BLaER1 (cell line): ENCODE results near the gene MAPKAP1.

ENCODE experiments used
- H3K27ac ChIP-seq: shearing (Covaris generic); formaldehyde crosslinking; 2 replicates; pipeline ENCODE4 v1.8.1; 2022
- H3K27me3 ChIP-seq: shearing (Covaris generic); formaldehyde crosslinking; 2 replicates; pipeline ENCODE4 v1.8.1; 2022
- H3K36me3 ChIP-seq: shearing (Covaris generic); formaldehyde crosslinking; 2 replicates; pipeline ENCODE4 v1.8.1; 2022
- H3K4me1 ChIP-seq: shearing (Covaris generic); formaldehyde crosslinking; 2 replicates; pipeline ENCODE4 v1.8.1; 2022
- H3K4me2 ChIP-seq: shearing (Covaris generic); formaldehyde crosslinking; 2 replicates; pipeline ENCODE4 v1.8.1; 2022
- H3K4me3 ChIP-seq: shearing (Covaris generic); formaldehyde crosslinking; 2 replicates; pipeline ENCODE4 v1.8.1; 2022
- H3K9ac ChIP-seq: shearing (Covaris generic); formaldehyde crosslinking; 2 replicates; pipeline ENCODE4 v1.8.1; 2022
- H3K9me3 ChIP-seq: shearing (Covaris generic); formaldehyde crosslinking; 2 replicates; pipeline ENCODE4 v1.8.1; 2022
- H4K20me1 ChIP-seq: shearing (Covaris generic); formaldehyde crosslinking; 2 replicates; pipeline ENCODE4 v1.8.1; 2022
- Cebpa-rat ChIP-seq: shearing (Covaris generic); IDR thresholded peaks from 2 replicates; pipeline ENCODE4 v1.8.1; 2022

The MAPKAP1 gene

GRCh38 chr9:125509476-125509875 lies 197.5 kb downstream of the MAPKAP1 start:
- no peaks in the 10 kb centered on the region for H3K4me1 ChIP-seq
- H4K20me1 ChIP-seq = no peaks in the 10 kb centered on the region; the same call in 1 of the 2 replicates
- H3K4me2 ChIP-seq = no peak overlapping the region
- H3K27ac ChIP-seq = no peak overlapping the region
- no peak overlapping the region for H3K9ac ChIP-seq
- H3K36me3 ChIP-seq = peaks cover 34% of the 10 kb centered on the region
- no peak for TF ChIP-seq Cebpa-rat
- H3K4me3 ChIP-seq = no peak overlapping the region
- H3K27me3 ChIP-seq = no peaks in the 10 kb centered on the region
- no peaks in the 10 kb centered on the region for H3K9me3 ChIP-seq

- Histone ChIP-seq H3K27ac (no peak overlapping the region), H3K9me3 (no peaks in the 10 kb centered on the region), H4K20me1 (no peaks in the 10 kb centered on the region; the same call in 1 of the 2 replicates), H3K36me3 (peaks cover 26% of the 10 kb centered on the region), H3K27me3 (no peaks in the 10 kb centered on the region), H3K4me1 (no peaks in the 10 kb centered on the region), H3K9ac (no peak overlapping the region), H3K4me3 (no peak overlapping the region), H3K4me2 (no peak overlapping the region)
- no peak for TF ChIP-seq Cebpa-rat
Measured at GRCh38 chr9:125508249-125508648, 198.8 kb downstream of the MAPKAP1 start.

GRCh38 chr9:125507226-125507625 lies 199.8 kb downstream of the MAPKAP1 start:
- H3K4me1 ChIP-seq = no peaks in the 10 kb centered on the region
- H3K9me3 ChIP-seq = peaks cover 1% of the 10 kb centered on the region; the same call in 1 of the 2 replicates
- no peaks in the 10 kb centered on the region; the same call in 1 of the 2 replicates for H4K20me1 ChIP-seq
- no peak overlapping the region for H3K4me3 ChIP-seq
- H3K36me3 ChIP-seq = peaks cover 27% of the 10 kb centered on the region
- no peak overlapping the region for H3K4me2 ChIP-seq
- no peak for TF ChIP-seq Cebpa-rat
- H3K9ac ChIP-seq = no peak overlapping the region
- no peak overlapping the region for H3K27ac ChIP-seq
- no peaks in the 10 kb centered on the region for H3K27me3 ChIP-seq

- Histone ChIP-seq H3K27me3 (no peaks in the 10 kb centered on the region), H3K4me1 (no peaks in the 10 kb centered on the region), H3K27ac (no peak overlapping the region), H3K4me2 (no peak overlapping the region), H4K20me1 (no peaks in the 10 kb centered on the region), H3K36me3 (peaks cover 31% of the 10 kb centered on the region), H3K4me3 (no peak overlapping the region), H3K9me3 (peaks cover 6% of the 10 kb centered on the region), H3K9ac (no peak overlapping the region)
- TF ChIP-seq Cebpa-rat = no peak
Measured at GRCh38 chr9:125505988-125506438, 201.0 kb downstream of the MAPKAP1 start.

- Histone ChIP-seq H4K20me1 (no peaks in the 10 kb centered on the region), H3K4me1 (no peaks in the 10 kb centered on the region), H3K36me3 (peaks cover 32% of the 10 kb centered on the region), H3K4me2 (no peak overlapping the region), H3K9me3 (peaks cover 6% of the 10 kb centered on the region), H3K27ac (no peak overlapping the region), H3K9ac (no peak overlapping the region), H3K4me3 (no peak overlapping the region), H3K27me3 (no peaks in the 10 kb centered on the region)
- no peak for TF ChIP-seq Cebpa-rat
Measured at GRCh38 chr9:125504616-125505015, 202.4 kb downstream of the MAPKAP1 start.

- Histone ChIP-seq H3K9me3 (peaks cover 6% of the 10 kb centered on the region), H3K27me3 (no peaks in the 10 kb centered on the region), H3K4me1 (no peaks in the 10 kb centered on the region), H3K9ac (no peak overlapping the region), H3K4me2 (no peak overlapping the region), H4K20me1 (no peaks in the 10 kb centered on the region), H3K4me3 (no peak overlapping the region), H3K27ac (no peak overlapping the region), H3K36me3 (peaks cover 30% of the 10 kb centered on the region; the same call in 1 of the 2 replicates)
- TF ChIP-seq Cebpa-rat = no peak
Measured at GRCh38 chr9:125497906-125498305, 209.1 kb downstream of the MAPKAP1 start.

- peaks cover 30% of the 10 kb centered on the region; the same call in 1 of the 2 replicates for H3K36me3 ChIP-seq
- H4K20me1 ChIP-seq = no peaks in the 10 kb centered on the region
- H3K9me3 ChIP-seq = peaks cover 6% of the 10 kb centered on the region
- no peaks in the 10 kb centered on the region for H3K27me3 ChIP-seq
- H3K27ac ChIP-seq = no peak overlapping the region
- no peak for TF ChIP-seq Cebpa-rat
- H3K9ac ChIP-seq = no peak overlapping the region
- H3K4me2 ChIP-seq = no peak overlapping the region
- H3K4me3 ChIP-seq = no peak overlapping the region
- H3K4me1 ChIP-seq = no peaks in the 10 kb centered on the region
Measured at GRCh38 chr9:125497478-125497877, 209.5 kb downstream of the MAPKAP1 start.

GRCh38 chr9:125496313-125496834 lies 210.6 kb downstream of the MAPKAP1 start:
- Histone ChIP-seq H3K9ac (no peak overlapping the region), H3K9me3 (no peaks in the 10 kb centered on the region), H3K27ac (no peak overlapping the region), H3K27me3 (no peaks in the 10 kb centered on the region), H3K36me3 (peaks cover 23% of the 10 kb centered on the region; the same call in 1 of the 2 replicates), H3K4me3 (no peak overlapping the region), H3K4me1 (no peaks in the 10 kb centered on the region), H4K20me1 (no peaks in the 10 kb centered on the region), H3K4me2 (no peak overlapping the region)
- TF ChIP-seq Cebpa-rat = no peak

GRCh38 chr9:125495172-125496119 lies 211.6 kb downstream of the MAPKAP1 start:
- no peaks in the 10 kb centered on the region for H4K20me1 ChIP-seq
- peaks cover 23% of the 10 kb centered on the region; the same call in 1 of the 2 replicates for H3K36me3 ChIP-seq
- H3K4me2 ChIP-seq = no peak overlapping the region
- H3K4me3 ChIP-seq = no peak overlapping the region
- no peaks in the 10 kb centered on the region for H3K4me1 ChIP-seq
- H3K27me3 ChIP-seq = no peaks in the 10 kb centered on the region
- no peak overlapping the region for H3K27ac ChIP-seq
- no peaks in the 10 kb centered on the region for H3K9me3 ChIP-seq
- TF ChIP-seq Cebpa-rat = no peak
- H3K9ac ChIP-seq = no peak overlapping the region

- Histone ChIP-seq H3K4me2 (no peak overlapping the region), H3K27me3 (no peaks in the 10 kb centered on the region), H3K36me3 (peaks cover 21% of the 10 kb centered on the region; the same call in 1 of the 2 replicates), H3K9ac (no peak overlapping the region), H3K9me3 (no peaks in the 10 kb centered on the region), H3K27ac (no peak overlapping the region), H3K4me1 (no peaks in the 10 kb centered on the region), H4K20me1 (no peaks in the 10 kb centered on the region), H3K4me3 (no peak overlapping the region)
- TF ChIP-seq Cebpa-rat = no peak
Measured at GRCh38 chr9:125494653-125494915, 212.4 kb downstream of the MAPKAP1 start.
